ENCODE results near the gene TRA2B.

The TRA2B gene

GRCh38 chr3:185928496-185928895, 9.3 kb downstream of the TRA2B start:
- H4K91ac ChIP-seq (ENCODE audit: low read depth, low read length, poor library complexity), result no peak overlapping the region
- no peak overlapping the region for H3K4ac ChIP-seq (ENCODE audit: low read length)
- H3K4me1 ChIP-seq (ENCODE audit: control insufficient read depth in 2 of 2, insufficient read depth in 1 of 2, low read depth in 1 of 2, low read length in 2 of 2), result peaks cover 11 to 28% of the 10 kb centered on the region in 2 donors
- no peak overlapping the region for H3K9ac ChIP-seq (ENCODE audit: low read depth, low read length, poor library complexity)
- H3K9me3 ChIP-seq (replicated peaks in 1 of 2; ENCODE audit: control insufficient read depth in 2 of 2, insufficient read depth in 1 of 2, low read depth in 1 of 2, low read length in 2 of 2), result no peaks in the 10 kb centered on the region
- H3K36me3 ChIP-seq (replicated peaks in 1 of 2; ENCODE audit: control insufficient read depth in 2 of 2, insufficient read depth in 2 of 2, low read length in 2 of 2), result peaks cover 20 to 97% of the 10 kb centered on the region in 2 donors
- no peak overlapping the region for H3K4me3 ChIP-seq (ENCODE audit: low read length in 2 of 2)
- H2BK12ac ChIP-seq (ENCODE audit: low read length), result no peak overlapping the region
- DNase-seq (ENCODE audit: low spot score), result no peak
- H3K14ac ChIP-seq (ENCODE audit: low read length), result no peak overlapping the region
- H2AK5ac ChIP-seq (ENCODE audit: low read depth, low read length), result no peak overlapping the region
- no peak overlapping the region for H2AFZ ChIP-seq (ENCODE audit: low read length)
- H4K8ac ChIP-seq (ENCODE audit: low read depth, low read length), result no peak overlapping the region
- no CpG with 5 or more reads among the region's 1 CpG for WGBS, 2 donors (ENCODE audit: extremely low coverage in 2 of 2, insufficient read length in 2 of 2, insufficient replicate concordance in 1 of 2)
- H2BK120ac ChIP-seq (ENCODE audit: low read depth, low read length), result no peak overlapping the region
- no peaks in the 10 kb centered on the region for H3K27me3 ChIP-seq (ENCODE audit: control insufficient read depth in 3 of 3, insufficient read depth in 3 of 3, low read depth in 1 of 3, low read length in 3 of 3)
- no peak overlapping the region for H2BK15ac ChIP-seq (ENCODE audit: low read length)
- no peak overlapping the region for H3K18ac ChIP-seq (ENCODE audit: low read length)
- no peaks in the 10 kb centered on the region for H3K79me1 ChIP-seq (ENCODE audit: low read depth, low read length)
- H3K27ac ChIP-seq (replicated peaks; ENCODE audit: low read length), result no peak overlapping the region
- H3K4me2 ChIP-seq (ENCODE audit: insufficient read depth, low read length, poor library complexity, severe bottlenecking), result no peak overlapping the region
- no peak overlapping the region for H3K23ac ChIP-seq (ENCODE audit: low read depth, low read length, poor library complexity)
- H2BK5ac ChIP-seq (ENCODE audit: low read length), result no peak overlapping the region

- Histone ChIP-seq H3K27ac (replicated peaks; ENCODE audit: low read length) (no peak overlapping the region), H4K91ac (ENCODE audit: low read depth, low read length, poor library complexity) (no peak overlapping the region)
- WGBS, 2 donors (ENCODE audit: extremely low coverage in 2 of 2, insufficient read length in 2 of 2, insufficient replicate concordance in 1 of 2), result no CpG with 5 or more reads among the region's 1 CpG
Observed at GRCh38 chr3:185927501-185928200, 10.2 kb downstream of the TRA2B start.

GRCh38 chr3:185926445-185926844, 11.4 kb downstream of the TRA2B start:
- H3K27ac ChIP-seq (replicated peaks; ENCODE audit: low read length), result no peak overlapping the region
- H2BK5ac ChIP-seq (ENCODE audit: low read length), result no peak overlapping the region
- H3K4ac ChIP-seq (ENCODE audit: low read length), result no peak overlapping the region
- H3K9ac ChIP-seq (ENCODE audit: low read depth, low read length, poor library complexity), result no peak overlapping the region
- H3K18ac ChIP-seq (ENCODE audit: low read length), result no peak overlapping the region
- no peaks in the 10 kb centered on the region for H3K79me1 ChIP-seq (ENCODE audit: low read depth, low read length)
- H2BK12ac ChIP-seq (ENCODE audit: low read length), result no peak overlapping the region
- peaks cover 34 to 100% of the 10 kb centered on the region in 2 donors for H3K36me3 ChIP-seq (replicated peaks in 1 of 2; ENCODE audit: control insufficient read depth in 2 of 2, insufficient read depth in 2 of 2, low read length in 2 of 2)
- H3K4me3 ChIP-seq (ENCODE audit: low read length in 2 of 2), result no peak overlapping the region
- H2AK5ac ChIP-seq (ENCODE audit: low read depth, low read length), result no peak overlapping the region
- no peak overlapping the region for H2BK120ac ChIP-seq (ENCODE audit: low read depth, low read length)
- no peak overlapping the region for H4K8ac ChIP-seq (ENCODE audit: low read depth, low read length)
- no peak overlapping the region for H3K4me2 ChIP-seq (ENCODE audit: insufficient read depth, low read length, poor library complexity, severe bottlenecking)
- no peaks in the 10 kb centered on the region for H3K9me3 ChIP-seq (replicated peaks in 1 of 2; ENCODE audit: control insufficient read depth in 2 of 2, insufficient read depth in 1 of 2, low read depth in 1 of 2, low read length in 2 of 2)
- H4K91ac ChIP-seq (ENCODE audit: low read depth, low read length, poor library complexity), result no peak overlapping the region
- H3K14ac ChIP-seq (ENCODE audit: low read length), result no peak overlapping the region
- no peak overlapping the region for H3K23ac ChIP-seq (ENCODE audit: low read depth, low read length, poor library complexity)
- no peak overlapping the region for H2AFZ ChIP-seq (ENCODE audit: low read length)
- no CpG with 5 or more reads among the region's 9 CpGs for WGBS, 2 donors (ENCODE audit: extremely low coverage in 2 of 2, insufficient read length in 2 of 2, insufficient replicate concordance in 1 of 2)
- H2BK15ac ChIP-seq (ENCODE audit: low read length), result no peak overlapping the region
- H3K27me3 ChIP-seq (ENCODE audit: control insufficient read depth in 3 of 3, insufficient read depth in 3 of 3, low read depth in 1 of 3, low read length in 3 of 3), result no peaks in the 10 kb centered on the region
- H3K4me1 ChIP-seq (ENCODE audit: control insufficient read depth in 2 of 2, insufficient read depth in 1 of 2, low read depth in 1 of 2, low read length in 2 of 2), result peaks cover 11 to 19% of the 10 kb centered on the region in 2 donors
- no peak for DNase-seq (ENCODE audit: low spot score)

More at GRCh38 chr3:185927501-185928200, 10.2 kb downstream of the TRA2B start:
- peaks cover 25 to 100% of the 10 kb centered on the region in 2 donors for H3K36me3 ChIP-seq (replicated peaks in 1 of 2; ENCODE audit: control insufficient read depth in 2 of 2, insufficient read depth in 2 of 2, low read length in 2 of 2)
- no peak overlapping the region for H3K4ac ChIP-seq (ENCODE audit: low read length)
- H3K9me3 ChIP-seq (replicated peaks in 1 of 2; ENCODE audit: control insufficient read depth in 2 of 2, insufficient read depth in 1 of 2, low read depth in 1 of 2, low read length in 2 of 2), result no peaks in the 10 kb centered on the region
- no peak overlapping the region for H3K23ac ChIP-seq (ENCODE audit: low read depth, low read length, poor library complexity)
- no peak for DNase-seq (ENCODE audit: low spot score)
- H2BK12ac ChIP-seq (ENCODE audit: low read length), result no peak overlapping the region
- H2AK5ac ChIP-seq (ENCODE audit: low read depth, low read length), result no peak overlapping the region
- H3K9ac ChIP-seq (ENCODE audit: low read depth, low read length, poor library complexity), result no peak overlapping the region
- no peak overlapping the region for H4K8ac ChIP-seq (ENCODE audit: low read depth, low read length)
- no peak overlapping the region for H3K18ac ChIP-seq (ENCODE audit: low read length)
- no peak overlapping the region for H3K4me2 ChIP-seq (ENCODE audit: insufficient read depth, low read length, poor library complexity, severe bottlenecking)
- no peak overlapping the region for H3K4me3 ChIP-seq (ENCODE audit: low read length in 2 of 2)
- H3K79me1 ChIP-seq (ENCODE audit: low read depth, low read length), result no peaks in the 10 kb centered on the region
- H3K27me3 ChIP-seq (ENCODE audit: control insufficient read depth in 3 of 3, insufficient read depth in 3 of 3, low read depth in 1 of 3, low read length in 3 of 3), result no peaks in the 10 kb centered on the region
- no peak overlapping the region for H2BK15ac ChIP-seq (ENCODE audit: low read length)
- no peak overlapping the region for H2BK120ac ChIP-seq (ENCODE audit: low read depth, low read length)
- H3K4me1 ChIP-seq (ENCODE audit: control insufficient read depth in 2 of 2, insufficient read depth in 1 of 2, low read depth in 1 of 2, low read length in 2 of 2), result peaks cover 11 to 24% of the 10 kb centered on the region in 2 donors
- H2BK5ac ChIP-seq (ENCODE audit: low read length), result no peak overlapping the region
- H3K14ac ChIP-seq (ENCODE audit: low read length), result no peak overlapping the region
- H2AFZ ChIP-seq (ENCODE audit: low read length), result no peak overlapping the region

- peaks cover 6 to 10% of the 10 kb centered on the region in 2 donors for H3K4me1 ChIP-seq (ENCODE audit: control insufficient read depth in 2 of 2, insufficient read depth in 1 of 2, low read depth in 1 of 2, low read length in 2 of 2)
- H3K36me3 ChIP-seq (replicated peaks in 1 of 2; ENCODE audit: control insufficient read depth in 2 of 2, insufficient read depth in 2 of 2, low read length in 2 of 2), result peaks cover 40 to 100% of the 10 kb centered on the region in 2 donors
- no peak overlapping the region for H3K4me3 ChIP-seq (ENCODE audit: low read length in 2 of 2)
- no peak overlapping the region for H4K8ac ChIP-seq (ENCODE audit: low read depth, low read length)
- no peaks in the 10 kb centered on the region for H3K9me3 ChIP-seq (replicated peaks in 1 of 2; ENCODE audit: control insufficient read depth in 2 of 2, insufficient read depth in 1 of 2, low read depth in 1 of 2, low read length in 2 of 2)
- no peak overlapping the region for H3K27ac ChIP-seq (replicated peaks; ENCODE audit: low read length)
- no peak overlapping the region for H2AK5ac ChIP-seq (ENCODE audit: low read depth, low read length)
- no peak overlapping the region for H3K23ac ChIP-seq (ENCODE audit: low read depth, low read length, poor library complexity)
- no peak overlapping the region for H2BK15ac ChIP-seq (ENCODE audit: low read length)
- H3K9ac ChIP-seq (ENCODE audit: low read depth, low read length, poor library complexity), result no peak overlapping the region
- H2BK12ac ChIP-seq (ENCODE audit: low read length), result no peak overlapping the region
- no peak overlapping the region for H3K4ac ChIP-seq (ENCODE audit: low read length)
- no peak overlapping the region for H3K4me2 ChIP-seq (ENCODE audit: insufficient read depth, low read length, poor library complexity, severe bottlenecking)
- H2BK5ac ChIP-seq (ENCODE audit: low read length), result no peak overlapping the region
- no peak for DNase-seq (ENCODE audit: low spot score)
- H3K14ac ChIP-seq (ENCODE audit: low read length), result no peak overlapping the region
- no peak overlapping the region for H4K91ac ChIP-seq (ENCODE audit: low read depth, low read length, poor library complexity)
- no peak overlapping the region for H2AFZ ChIP-seq (ENCODE audit: low read length)
- H3K18ac ChIP-seq (ENCODE audit: low read length), result no peak overlapping the region
- no peaks in the 10 kb centered on the region for H3K79me1 ChIP-seq (ENCODE audit: low read depth, low read length)
- H3K27me3 ChIP-seq (ENCODE audit: control insufficient read depth in 3 of 3, insufficient read depth in 3 of 3, low read depth in 1 of 3, low read length in 3 of 3), result no peaks in the 10 kb centered on the region
- H2BK120ac ChIP-seq (ENCODE audit: low read depth, low read length), result no peak overlapping the region
- no CpG with 5 or more reads among the region's 14 CpGs for WGBS, 2 donors (ENCODE audit: extremely low coverage in 2 of 2, insufficient read length in 2 of 2, insufficient replicate concordance in 1 of 2)
Observed at GRCh38 chr3:185925353-185925752, 12.5 kb downstream of the TRA2B start.

Data from neuronal stem cell (in vitro differentiated cells).